Thyroid gland (tissue), 4 donors: Measurements from ENCODE around the gene TOM1L1.

Experiments used
- POLR2A ChIP-seq, 2 donors: fragments of 450-650 bp; IDR thresholded peaks; one replicate each; pipeline ENCODE4 v1.6.1; 2017; ENCODE audit warnings: antibody characterized with exemption in 2 of 2, mild to moderate bottlenecking in 2 of 2, moderate library complexity in 1 of 2
- TF ChIP-seq, protein P1 (sequence below), 6 experiments: fragments of 200-600 bp in 3 of 6; fragments of 450-650 bp in 3 of 6; sonication (generic) in 3 of 6; IDR thresholded peaks; one replicate each; pipeline ENCODE4 v1.5.1; 2016 to 2019; ENCODE audit warnings: antibody characterized with exemption in 6 of 6, mild to moderate bottlenecking in 2 of 6, inconsistent platforms in 1 of 6, moderate library complexity in 1 of 6

DNA sequence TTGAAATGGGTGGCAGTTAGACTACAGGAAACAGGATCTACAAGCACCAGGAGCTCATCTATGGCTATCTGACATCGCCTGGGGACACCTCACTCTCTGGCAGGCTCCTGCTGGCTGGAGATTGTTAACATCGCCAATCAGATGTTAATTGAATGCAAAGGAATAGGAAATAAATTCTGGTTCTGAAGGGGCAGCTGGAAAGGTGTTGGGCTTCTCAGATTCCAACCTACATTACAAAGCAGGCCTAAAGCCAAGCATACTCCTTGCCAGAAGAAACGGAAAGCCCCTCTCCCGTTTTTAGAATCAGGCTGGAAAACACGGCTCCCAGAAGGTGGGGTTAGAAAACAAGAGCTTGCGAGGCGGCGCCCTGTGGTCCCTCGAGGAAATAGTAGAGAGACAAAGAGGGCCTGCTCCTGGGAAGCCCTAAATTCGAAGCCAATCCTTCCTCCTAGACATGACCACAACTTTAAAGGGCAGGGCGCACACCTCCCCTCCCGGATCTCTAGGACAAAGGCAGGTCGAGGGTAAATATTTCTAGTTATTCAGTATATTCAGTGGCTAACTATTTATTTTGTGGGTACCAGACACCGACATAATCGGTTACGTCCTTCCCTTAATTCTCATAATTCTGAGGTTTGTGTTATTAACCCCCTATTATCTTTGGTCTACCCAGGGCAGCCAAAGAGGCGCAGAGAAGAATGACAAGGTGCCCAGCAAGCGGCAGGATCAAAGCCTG lies 763 bp upstream of the TOM1L1 start:
- TF ChIP-seq, protein P1, sequence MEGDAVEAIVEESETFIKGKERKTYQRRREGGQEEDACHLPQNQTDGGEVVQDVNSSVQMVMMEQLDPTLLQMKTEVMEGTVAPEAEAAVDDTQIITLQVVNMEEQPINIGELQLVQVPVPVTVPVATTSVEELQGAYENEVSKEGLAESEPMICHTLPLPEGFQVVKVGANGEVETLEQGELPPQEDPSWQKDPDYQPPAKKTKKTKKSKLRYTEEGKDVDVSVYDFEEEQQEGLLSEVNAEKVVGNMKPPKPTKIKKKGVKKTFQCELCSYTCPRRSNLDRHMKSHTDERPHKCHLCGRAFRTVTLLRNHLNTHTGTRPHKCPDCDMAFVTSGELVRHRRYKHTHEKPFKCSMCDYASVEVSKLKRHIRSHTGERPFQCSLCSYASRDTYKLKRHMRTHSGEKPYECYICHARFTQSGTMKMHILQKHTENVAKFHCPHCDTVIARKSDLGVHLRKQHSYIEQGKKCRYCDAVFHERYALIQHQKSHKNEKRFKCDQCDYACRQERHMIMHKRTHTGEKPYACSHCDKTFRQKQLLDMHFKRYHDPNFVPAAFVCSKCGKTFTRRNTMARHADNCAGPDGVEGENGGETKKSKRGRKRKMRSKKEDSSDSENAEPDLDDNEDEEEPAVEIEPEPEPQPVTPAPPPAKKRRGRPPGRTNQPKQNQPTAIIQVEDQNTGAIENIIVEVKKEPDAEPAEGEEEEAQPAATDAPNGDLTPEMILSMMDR (IDR thresholded peaks at IDR 0.05): no peak
- TF ChIP-seq POLR2A (IDR thresholded peaks at IDR 0.05): no peak
